Renal pelvis (tissue), 4 donors: ENCODE results near the gene ADCY9. TPM values are rescaled to one million over a fixed set of nuclear protein-coding genes. Genes with fewer than 3 reads are reported as not detected.
"Not testable (repeated sequence)": the region's sequence is repeated elsewhere in the genome, so short reads cannot be mapped to it uniquely, and the experiment has no call there.

Experiments used
- DNase-seq: peaks from one replicate; pipeline ENCODE4 v3.0.0-alpha.2; 2013
- polyA plus RNA-seq, 3 donors: library from polyadenylated mRNA; unstranded; fragments of 120-200 nt; gene quantifications; one replicate each; pipeline ENCODE4 v1.2.1, GENCODE V29; 2013; ENCODE audit not compliant: insufficient read length in 3 of 3

The ADCY9 gene
- polyA plus RNA-seq, 3 donors, result 8.8 to 10.2 (median 9.2) TPM

GRCh38 chr16:4094127-4094773 lies 22.0 kb downstream of the ADCY9 start:
- DNase-seq, result no peak

- no peak for DNase-seq
Measured at GRCh38 chr16:4093495-4094126, 22.6 kb downstream of the ADCY9 start.

- DNase-seq, result no peak
Measured at GRCh38 chr16:4092547-4093265, 23.5 kb downstream of the ADCY9 start.

- no peak for DNase-seq
Measured at GRCh38 chr16:4091240-4092012, 24.8 kb downstream of the ADCY9 start.

- no peak for DNase-seq
Measured at GRCh38 chr16:4090351-4090851, 25.8 kb downstream of the ADCY9 start.

DNA sequence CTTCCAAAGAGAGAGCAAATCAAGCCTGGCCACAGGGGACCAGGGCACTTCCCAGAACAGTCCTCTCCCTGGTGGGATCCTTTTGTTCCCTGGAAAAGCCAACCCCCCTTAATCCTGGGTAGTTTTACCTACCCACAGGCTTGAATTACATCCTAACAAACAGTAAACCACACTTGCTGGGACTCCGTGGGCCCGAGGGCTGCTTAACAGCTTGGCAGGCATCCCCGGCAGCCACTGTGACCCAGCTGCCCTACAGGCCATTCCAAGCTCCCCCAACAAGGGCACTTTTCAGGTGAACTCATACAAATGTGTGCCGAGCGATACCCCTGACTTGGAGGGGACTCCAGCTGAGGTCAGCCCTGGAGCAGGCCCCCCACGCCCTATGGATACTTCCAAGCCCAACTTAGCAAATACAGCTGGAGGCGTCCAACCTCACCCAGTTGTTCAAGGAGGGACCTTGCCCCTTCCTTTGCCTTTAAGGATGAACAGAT lies 26.4 kb downstream of the ADCY9 start:
- DNase-seq, result no peak

DNA sequence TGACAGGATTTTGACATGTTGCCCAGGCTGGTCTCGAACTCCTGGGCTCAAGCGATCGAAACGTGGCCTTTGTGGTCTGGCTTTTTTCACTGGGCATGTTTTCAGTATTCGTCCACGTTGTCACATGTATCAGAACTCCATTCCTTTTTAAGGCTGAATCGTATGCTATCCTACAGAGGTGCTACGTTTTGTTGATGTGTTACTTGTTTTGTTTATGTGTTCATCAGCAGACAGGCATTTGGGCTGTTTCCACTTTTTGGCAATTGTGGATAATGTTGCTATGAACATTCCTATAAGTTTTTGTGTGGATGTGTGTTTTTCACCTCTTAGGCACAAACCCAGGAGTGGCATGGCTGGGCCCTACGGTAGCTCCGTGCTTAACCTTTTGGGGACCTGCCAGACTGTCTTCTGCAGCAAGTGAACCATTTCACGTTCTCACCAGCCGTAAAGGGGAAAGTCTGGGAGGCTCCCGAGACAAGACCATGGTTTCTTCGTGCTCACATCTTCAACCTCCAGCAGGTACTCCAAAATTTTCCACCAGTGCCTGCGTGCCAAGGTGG lies 26.9 kb downstream of the ADCY9 start:
- DNase-seq, result no peak

DNA sequence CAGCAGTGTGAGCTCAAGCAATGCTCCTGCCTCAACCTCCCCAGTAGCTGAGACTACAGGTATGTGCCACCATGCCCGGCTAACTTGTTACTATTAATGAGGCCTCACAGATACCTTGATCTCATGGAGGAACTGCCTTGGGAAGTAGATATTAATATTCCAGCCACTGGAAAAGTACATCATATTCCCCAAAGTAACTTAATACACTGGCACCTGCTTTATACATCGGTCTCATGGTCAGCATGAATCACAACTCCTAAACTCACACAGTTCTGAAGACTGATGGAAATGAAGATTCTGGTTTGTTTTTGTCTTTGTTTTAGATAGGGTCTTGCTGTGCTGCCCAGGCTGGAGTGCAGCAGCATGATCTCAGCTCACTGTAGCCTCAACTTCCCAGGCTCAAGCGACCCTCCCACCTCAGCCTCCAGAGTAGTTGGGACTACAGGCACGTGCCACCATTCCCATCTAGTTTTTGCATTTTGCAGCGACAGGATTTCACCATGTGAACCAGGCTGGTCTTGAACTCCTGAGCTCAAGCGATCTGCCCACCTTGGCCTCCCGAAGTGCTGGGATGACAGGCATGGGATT lies 28.2 kb downstream of the ADCY9 start:
- no peak for DNase-seq

GRCh38 chr16:4087099-4087885 lies 28.9 kb downstream of the ADCY9 start:
- no peak for DNase-seq

GRCh38 chr16:4086153-4086552 lies 30.1 kb downstream of the ADCY9 start:
- DNase-seq, result no peak

DNA sequence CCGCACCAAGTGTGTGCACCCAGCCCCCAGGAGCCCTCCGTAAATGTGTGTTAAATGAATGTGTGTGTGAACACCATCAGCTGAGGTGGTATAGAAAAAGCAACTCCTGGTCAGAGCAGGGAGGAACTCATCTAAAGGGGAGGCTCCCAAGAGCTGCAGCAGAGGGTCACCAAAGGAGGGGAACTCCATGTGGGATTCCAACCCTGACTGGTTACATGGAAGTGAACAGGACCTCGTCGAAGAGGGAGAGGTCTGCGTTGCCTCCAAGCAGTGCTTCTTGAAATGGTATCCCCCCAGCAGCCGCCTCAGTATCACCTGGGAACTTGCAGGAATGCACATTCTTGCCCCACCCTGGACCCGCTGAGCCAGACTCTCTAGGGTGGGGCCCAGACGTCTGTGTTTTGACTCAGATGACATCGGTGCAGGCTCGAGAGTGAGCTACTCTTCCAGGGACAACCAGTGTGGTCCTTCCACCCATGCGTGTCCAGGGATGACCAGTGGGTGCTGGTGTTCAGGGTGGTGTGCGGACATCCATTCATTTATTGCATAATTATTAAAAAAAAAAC lies 30.8 kb downstream of the ADCY9 start:
- no peak for DNase-seq

DNA sequence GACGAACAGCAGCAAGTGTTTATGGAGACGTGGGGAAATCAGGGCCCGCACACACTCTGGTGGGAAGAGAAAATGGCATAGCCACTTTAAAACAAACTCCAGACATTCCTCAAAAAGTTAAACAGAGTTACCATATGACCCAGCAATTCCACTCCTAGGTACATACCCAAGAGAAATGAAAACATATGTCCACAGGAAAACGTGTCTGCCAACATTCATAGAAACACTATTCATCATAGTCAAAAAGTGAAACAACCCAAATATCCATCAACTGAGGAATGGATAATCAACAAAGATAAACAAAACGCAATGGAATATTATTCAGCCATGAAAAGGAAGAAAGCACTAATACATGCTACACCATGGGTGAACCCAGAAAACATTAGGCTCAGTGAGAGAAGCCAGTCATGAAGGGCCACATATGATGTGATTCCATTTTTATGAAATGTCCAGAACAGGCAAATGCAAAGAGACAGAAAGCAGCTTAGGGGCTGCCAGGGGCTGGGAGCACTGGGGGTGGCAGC lies 32.8 kb downstream of the ADCY9 start:
- no peak for DNase-seq

GRCh38 chr16:4082474-4083044 lies 33.7 kb downstream of the ADCY9 start:
- no peak for DNase-seq

- no peak for DNase-seq
Measured at GRCh38 chr16:4081521-4082021, 34.7 kb downstream of the ADCY9 start.

GRCh38 chr16:4081047-4081446 lies 35.2 kb downstream of the ADCY9 start:
- DNase-seq, result no peak

DNA sequence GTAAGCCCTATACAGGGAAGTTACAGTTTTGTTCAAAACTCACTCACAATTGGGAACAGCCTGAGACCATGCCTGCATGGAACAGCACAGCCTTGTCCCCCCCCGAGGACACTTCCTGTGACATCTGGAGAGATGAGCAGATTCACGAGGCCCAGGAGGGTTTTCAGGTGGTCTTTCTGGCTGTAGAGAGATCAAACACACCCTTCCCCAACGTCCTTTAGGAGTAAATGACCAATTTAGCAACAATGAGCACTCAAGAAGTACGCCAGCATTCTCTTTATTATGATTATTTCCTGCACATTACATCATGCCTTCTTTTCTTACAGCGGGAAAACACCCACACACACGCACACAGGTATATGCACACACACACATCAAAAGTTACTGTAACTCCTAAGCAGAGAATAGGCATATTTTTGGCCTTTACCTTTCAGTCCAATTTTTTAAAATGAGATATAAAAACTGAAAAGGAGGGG lies 39.0 kb downstream of the ADCY9 start:
- DNase-seq, result no peak

DNA sequence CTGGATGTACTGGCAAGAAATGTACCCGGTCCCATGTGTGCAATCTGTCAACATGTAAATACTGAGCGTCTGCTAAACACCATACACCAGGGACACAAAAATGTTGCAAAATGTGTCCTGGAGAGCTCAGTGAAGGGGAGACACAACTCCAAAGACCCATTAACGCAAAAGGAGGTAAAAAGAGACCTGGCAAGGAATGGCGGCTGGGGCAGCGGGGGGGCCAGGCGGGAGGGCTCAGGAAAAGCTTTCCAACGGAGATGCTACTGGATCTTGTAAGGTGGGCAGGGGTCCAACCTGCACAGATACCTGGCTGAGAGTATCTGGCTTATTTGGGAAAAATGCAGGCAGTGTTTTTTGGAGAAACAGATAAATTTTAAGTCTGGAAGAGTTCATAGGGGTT lies 40.7 kb downstream of the ADCY9 start:
- DNase-seq, result no peak

DNA sequence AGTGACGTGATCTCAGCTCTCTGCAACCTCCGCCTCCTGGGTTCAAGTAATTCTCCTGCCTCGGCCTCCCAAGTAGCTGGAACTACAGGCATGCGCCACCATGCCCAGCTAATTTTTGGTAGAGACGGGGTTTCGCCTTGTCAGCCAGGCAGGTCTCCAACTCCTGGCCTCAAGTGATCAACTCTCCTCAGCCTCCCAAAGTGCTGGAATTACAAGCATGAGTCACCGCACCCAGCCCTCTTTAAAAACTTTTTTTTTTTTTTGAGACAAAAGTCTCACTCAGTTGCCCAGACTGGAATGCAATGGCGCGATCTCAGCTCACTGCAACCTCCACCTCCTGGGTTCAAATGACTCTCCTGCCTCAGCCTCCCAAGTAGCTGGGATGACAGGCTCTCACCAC lies 43.1 kb downstream of the ADCY9 start:
- DNase-seq, result not testable (repeated sequence)
